Measurements from ENCODE around the gene PIMREG.

GRCh38 chr17:6476810-6477179 lies 32.5 kb downstream of the PIMREG start:
- TF ChIP-seq CTCF (optimal IDR thresholded peaks at IDR 0.05 in 1 of 3, IDR thresholded peaks at IDR 0.05 in 1 of 3, conservative IDR thresholded peaks at IDR 0.05 in 1 of 3; ENCODE audit: extremely low read depth in 1 of 3, insufficient read depth in 2 of 3, low read length in 3 of 3) = no peak
- no peak for TF ChIP-seq EZH2 (IDR thresholded peaks at IDR 0.05; ENCODE audit: low read length)
